WTC11 (cell line): Measurements from ENCODE around the gene HNF1B.

ENCODE experiments used
- ATF1 ChIP-seq: sonication (generic); formaldehyde crosslinking; IDR thresholded peaks from 2 replicates; pipeline ENCODE4 v1.8.1; 2023; ENCODE audit warnings: mild to moderate bottlenecking, moderate library complexity, missing genetic modification reagents
- ATF2 ChIP-seq: sonication (generic); formaldehyde crosslinking; IDR thresholded peaks from 2 replicates; pipeline ENCODE4 v1.8.1; 2022; ENCODE audit warnings: low read depth, missing genetic modification reagents, borderline replicate concordance
- ATF3 ChIP-seq: sonication (generic); formaldehyde crosslinking; conservative IDR thresholded peaks from 2 replicates; pipeline ENCODE4 v1.8.1; 2022; ENCODE audit warnings: mild to moderate bottlenecking, missing genetic modification reagents
- CDX4 ChIP-seq: fragments of 250-450 bp; sonication (Bioruptor Pico); IDR thresholded peaks from 2 replicates; pipeline ENCODE4 v1.9.0; 2021; ENCODE audit warnings: moderate library complexity, mild to moderate bottlenecking, inconsistent platforms, borderline replicate concordance
- CREB1 ChIP-seq: sonication (generic); formaldehyde crosslinking; IDR thresholded peaks from 2 replicates; pipeline ENCODE4 v1.8.0; 2023; ENCODE audit warnings: mild to moderate bottlenecking, missing genetic modification reagents
- CTCF ChIP-seq: fragments of 200-600 bp; IDR thresholded peaks from 2 replicates; pipeline ENCODE4 v1.8.0; 2022; ENCODE audit warnings: antibody characterized with exemption
- ELF4 ChIP-seq: sonication (generic); formaldehyde crosslinking; IDR thresholded peaks from 2 replicates; pipeline ENCODE4 v1.8.1; 2022; ENCODE audit warnings: low read depth, mild to moderate bottlenecking, moderate library complexity, missing genetic modification reagents
- GABPB1 ChIP-seq: sonication (generic); formaldehyde crosslinking; IDR thresholded peaks from 2 replicates; pipeline ENCODE4 v1.8.1; 2023; ENCODE audit warnings: mild to moderate bottlenecking, missing genetic modification reagents
- HMGA2 ChIP-seq: fragments of 250-450 bp; sonication (Bioruptor Pico); IDR thresholded peaks from 2 replicates; pipeline ENCODE4 v1.4.0; 2021; ENCODE audit warnings: mild to moderate bottlenecking, moderate library complexity
- IRF2 ChIP-seq: sonication (generic); formaldehyde crosslinking; IDR thresholded peaks from 2 replicates; pipeline ENCODE4 v1.8.0; 2022; ENCODE audit warnings: low read depth, missing genetic modification reagents, borderline replicate concordance
- RORB ChIP-seq: fragments of 250-450 bp; sonication (Bioruptor Pico); IDR thresholded peaks from 2 replicates; pipeline ENCODE4 v1.9.0; 2021; ENCODE audit warnings: mild to moderate bottlenecking
- SP1 ChIP-seq: sonication (generic); formaldehyde crosslinking; conservative IDR thresholded peaks from 2 replicates; pipeline ENCODE4 v1.8.1; 2022; ENCODE audit warnings: missing genetic modification reagents
- ZSCAN18 ChIP-seq: fragments of 250-450 bp; sonication (Bioruptor Pico); IDR thresholded peaks from 2 replicates; pipeline ENCODE4 v2.1.2; 2022; ENCODE audit warnings: mild to moderate bottlenecking, moderate library complexity

GRCh38 chr17:37756051-37756450 is 11.2 kb upstream of the HNF1B start:
- TF ChIP-seq CTCF (no peak), ZSCAN18 (no peak), GABPB1 (no peak), CREB1 (CRISPR knock-in tag) (no peak), ATF1 (CRISPR knock-in tag) (no peak), IRF2 (CRISPR knock-in tag) (no peak), ELF4 (CRISPR knock-in tag) (no peak), SP1 (CRISPR knock-in tag) (no peak), ATF2 (CRISPR knock-in tag) (no peak), CDX4 (no peak), ATF3 (CRISPR knock-in tag) (no peak), HMGA2 (CRISPR knock-in tag) (no peak), RORB (CRISPR knock-in tag) (no peak)
